HG03520 (cell line): ENCODE data around the gene SLC17A9.

Experiments
- ATAC-seq: cut with Tn5 transposase; IDR thresholded peaks from one replicate; pipeline ENCODE4 v1.9.1; 2021; ENCODE audit warnings: mild to moderate bottlenecking, moderate library complexity; ENCODE audit not compliant: unreplicated experiment

SLC17A9 gene

DNA sequence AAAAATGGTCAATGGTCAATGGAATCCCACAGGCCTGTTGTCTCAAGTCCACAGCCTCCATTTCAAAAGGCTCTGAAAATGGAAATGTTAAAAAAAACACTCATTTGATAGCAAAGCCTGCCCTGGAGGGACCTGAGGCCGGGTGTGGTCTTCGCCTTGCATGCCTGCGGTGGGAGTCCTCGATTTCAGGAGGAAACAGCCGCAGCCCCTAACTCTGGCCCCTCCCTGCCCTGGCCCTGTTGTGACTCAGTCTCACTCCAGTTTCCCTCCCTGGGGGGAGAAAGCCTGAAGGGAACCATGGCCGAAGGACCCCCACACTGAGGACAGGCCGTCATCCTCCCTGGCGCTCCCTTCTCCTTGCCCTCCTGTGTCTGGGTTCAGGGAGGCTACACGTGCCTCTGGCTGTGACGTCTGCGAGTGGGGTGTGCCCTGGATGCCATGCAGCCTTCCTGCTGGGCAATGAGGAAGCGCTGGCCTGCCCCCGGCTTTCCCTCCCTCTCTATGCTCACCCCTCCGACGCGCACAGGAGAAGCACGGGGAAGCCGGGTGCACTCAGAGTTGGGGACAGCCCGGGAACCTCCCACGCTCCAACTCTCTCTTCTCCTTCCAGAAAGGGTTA, 45.0 kb downstream of the SLC17A9 start:
- no peak for ATAC-seq

DNA sequence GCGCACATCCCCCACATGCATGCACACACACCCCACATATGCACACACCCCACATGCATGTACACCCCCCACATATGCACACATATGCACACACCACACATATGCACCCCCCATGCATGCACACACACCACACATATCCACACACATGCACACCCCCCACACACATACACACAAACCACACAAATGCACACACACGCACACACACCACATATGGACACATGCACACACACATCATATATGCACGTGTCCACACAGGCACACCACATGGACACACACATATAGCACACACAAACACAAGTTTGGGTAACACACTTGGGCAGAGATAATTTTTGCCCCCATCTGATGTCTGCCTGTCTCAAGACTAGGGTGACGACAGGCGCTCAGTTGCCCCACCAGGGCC, 45.9 kb downstream of the SLC17A9 start:
- no peak for ATAC-seq

DNA sequence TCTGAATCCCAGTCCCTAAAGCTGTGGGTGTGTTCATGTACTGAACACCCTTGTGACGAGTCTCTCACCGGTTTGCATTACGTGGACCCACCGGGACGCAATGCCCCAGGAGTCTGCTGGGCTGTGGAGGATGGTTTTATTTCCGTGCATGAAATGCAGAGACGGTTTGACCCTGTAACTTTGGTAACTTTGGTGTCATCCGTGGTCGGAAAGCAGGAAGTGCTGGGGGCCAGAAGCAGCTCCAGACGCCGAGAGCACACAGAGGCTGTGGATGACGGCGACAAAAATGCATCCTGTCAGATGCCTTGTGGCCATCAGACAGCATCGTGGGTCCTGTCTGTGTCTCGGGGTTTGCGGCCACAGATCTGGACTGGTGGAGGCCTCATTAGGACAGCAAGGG, 47.1 kb downstream of the SLC17A9 start:
- ATAC-seq, result no peak

DNA sequence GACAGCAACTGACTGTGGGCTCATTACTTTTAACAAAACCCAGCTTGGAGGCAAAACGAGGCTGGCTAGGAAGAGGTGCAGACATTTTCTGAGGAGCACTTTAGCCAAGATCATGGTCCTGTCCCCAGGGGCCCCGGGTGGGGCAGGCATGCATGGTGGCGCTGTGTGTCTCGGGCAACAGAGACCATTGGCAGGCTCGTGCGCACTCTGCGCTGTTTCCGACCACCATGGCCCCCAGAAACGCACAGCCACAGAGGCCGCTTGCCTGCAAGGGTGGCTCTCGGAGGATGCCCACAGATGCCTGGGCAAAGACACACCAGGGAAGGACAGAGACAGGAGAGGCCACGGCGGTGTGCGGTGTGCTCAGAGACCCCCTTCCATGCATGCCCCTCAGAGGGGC, 47.5 kb downstream of the SLC17A9 start:
- no peak for ATAC-seq

DNA sequence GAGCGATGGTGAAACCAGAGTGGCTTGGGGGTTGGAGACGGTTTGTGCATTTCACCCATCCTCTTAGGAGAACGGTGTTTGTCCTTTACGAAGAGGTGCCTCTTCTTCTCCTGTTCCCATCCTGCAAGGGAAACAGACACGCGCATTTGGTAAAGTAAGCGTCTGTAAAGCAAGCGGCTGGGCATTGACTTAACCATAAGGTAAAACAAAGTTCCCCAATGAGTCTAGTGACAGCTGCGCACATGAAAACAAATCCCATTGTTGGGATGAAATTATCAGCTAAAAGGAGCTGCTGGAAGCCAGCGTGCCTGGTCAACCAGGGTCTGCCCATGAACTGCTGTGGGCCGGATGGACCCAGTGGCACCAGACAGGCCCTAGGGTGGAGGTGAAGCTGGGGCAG, 48.4 kb downstream of the SLC17A9 start:
- ATAC-seq, result no peak

DNA sequence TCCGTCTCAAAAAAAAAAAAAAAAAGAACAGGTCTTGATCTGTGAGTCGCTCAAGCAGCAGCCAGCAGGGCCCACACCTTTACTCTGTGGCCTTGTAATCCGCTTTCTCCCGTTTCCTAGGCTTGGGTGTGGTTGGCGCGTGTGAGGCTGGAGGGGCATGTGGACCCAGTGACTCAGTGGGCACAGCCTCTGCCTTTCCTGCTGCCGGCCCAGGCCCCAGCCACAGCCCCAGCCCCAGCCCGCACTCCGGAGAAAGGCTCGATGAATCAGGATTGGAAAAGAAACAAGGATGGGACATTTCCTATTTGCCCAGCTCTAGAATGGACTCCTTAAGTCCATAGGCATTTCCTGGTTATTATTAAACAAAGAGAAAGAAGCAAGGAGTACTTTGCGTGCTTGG, 50.0 kb downstream of the SLC17A9 start:
- ATAC-seq, result no peak

DNA sequence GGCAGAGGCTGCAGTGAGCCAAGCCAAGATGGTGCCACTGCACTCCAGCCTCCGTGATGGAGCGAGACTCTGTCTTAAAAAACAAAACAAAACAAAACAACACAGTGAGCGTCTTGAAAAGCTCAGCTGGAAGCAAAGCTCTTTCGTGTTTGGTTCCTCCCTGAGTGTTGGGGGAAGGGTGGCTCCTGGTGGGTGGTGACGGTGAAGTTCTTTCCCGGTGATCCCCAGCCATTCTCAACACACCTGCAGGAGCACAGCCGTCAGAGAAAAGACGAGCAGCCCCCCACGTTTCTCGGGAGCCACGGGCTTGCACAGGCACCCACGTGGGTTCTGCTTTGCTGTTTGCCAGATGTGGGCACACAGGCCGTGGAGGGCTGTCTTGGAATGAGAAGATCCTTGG, 51.0 kb downstream of the SLC17A9 start:
- no peak for ATAC-seq

DNA sequence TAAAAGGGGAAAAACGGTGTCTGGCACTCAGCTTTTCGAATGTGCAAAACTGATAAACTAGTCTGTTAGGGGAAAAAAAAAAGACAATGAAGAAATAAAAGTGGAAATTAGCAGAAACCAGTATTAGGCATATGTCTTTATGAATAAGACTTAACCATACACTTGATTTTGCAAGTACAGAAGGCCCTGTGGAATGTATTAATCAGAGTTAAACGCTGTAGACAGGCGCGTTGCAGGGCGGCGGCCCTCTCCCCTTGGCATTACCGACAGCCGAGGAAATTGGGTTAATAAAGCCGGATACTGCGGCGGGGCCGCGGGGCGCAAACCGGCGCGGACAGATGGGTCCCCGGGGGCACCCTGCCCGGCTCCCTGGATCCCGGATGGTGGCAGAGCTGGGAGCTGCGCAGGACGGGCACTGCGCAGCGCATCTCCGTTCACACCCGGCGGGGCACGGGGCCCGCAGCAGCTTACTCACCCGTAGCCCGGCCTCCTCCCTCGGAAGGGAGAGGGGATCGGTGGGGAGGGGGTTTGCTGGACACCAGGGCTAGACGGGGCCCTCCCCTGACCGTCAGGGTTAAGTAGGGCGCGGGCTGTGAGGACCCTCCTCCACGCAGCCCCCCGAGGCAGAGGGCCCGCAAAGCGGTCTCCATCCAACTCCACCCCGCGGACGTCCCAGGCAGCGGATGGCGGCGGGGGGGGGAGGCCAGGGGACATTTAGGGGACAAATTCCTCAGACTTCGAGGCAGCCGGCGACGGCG, 52.3 kb downstream of the SLC17A9 start:
- ATAC-seq, result no peak

DNA sequence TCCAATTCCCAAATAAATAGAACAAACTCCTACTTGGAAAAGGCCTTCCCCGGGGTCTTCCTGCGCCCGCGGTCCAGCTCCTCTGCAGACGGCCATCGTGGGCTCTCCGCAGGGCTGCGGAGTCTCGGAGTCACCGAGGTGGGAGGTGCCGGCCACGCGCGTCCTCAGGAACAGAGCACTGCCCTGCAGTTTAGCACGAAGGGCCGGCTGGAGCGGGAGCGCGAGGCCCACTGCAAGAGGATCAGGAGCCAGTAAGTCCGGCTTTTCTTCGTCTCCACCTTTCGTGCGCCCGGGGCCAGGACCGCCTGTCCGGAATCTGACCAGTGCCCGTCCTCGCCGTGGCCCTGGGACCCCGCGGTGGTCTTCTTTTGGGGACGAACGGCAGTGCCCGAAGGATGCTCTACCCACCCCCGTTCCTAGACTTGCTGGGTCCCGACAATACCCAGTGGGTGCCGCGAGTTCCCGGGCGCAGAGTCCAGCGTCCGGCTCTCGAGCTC, 52.9 kb downstream of the SLC17A9 start:
- no peak for ATAC-seq

DNA sequence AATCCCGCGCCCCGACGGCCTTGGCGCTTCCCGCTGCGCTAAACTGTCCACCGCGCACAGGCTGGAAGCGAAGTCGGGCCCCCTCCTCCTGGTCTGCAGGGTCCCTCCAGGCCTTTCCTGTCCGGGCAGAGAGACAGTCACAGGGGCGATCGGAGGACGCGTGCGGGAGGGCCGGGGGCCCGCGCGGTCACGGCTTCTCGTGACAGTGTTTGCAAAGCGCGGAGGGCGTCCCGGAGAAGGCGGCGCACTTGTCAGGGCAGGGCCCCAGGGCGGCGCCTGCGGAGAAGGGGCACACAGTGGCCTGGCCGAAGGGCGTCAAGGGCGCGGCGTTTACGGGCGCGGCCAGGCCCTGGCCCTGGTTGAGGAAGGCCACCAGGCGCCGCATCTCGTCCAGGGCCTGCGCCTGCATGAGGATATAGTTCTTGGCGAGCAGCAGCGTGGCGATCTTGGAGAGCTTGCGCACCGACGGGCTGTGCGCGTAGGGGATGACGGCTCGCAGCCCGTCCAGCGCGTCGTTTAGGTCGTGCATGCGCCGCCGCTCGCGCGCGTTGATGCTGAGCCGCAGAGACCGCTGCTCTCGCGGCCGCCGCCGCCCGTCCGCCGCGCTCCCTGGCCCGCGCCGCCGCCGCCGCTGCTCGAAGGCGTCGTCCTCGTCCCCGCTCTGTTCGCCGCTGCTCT, 53.5 kb downstream of the SLC17A9 start:
- ATAC-seq, result no peak

DNA sequence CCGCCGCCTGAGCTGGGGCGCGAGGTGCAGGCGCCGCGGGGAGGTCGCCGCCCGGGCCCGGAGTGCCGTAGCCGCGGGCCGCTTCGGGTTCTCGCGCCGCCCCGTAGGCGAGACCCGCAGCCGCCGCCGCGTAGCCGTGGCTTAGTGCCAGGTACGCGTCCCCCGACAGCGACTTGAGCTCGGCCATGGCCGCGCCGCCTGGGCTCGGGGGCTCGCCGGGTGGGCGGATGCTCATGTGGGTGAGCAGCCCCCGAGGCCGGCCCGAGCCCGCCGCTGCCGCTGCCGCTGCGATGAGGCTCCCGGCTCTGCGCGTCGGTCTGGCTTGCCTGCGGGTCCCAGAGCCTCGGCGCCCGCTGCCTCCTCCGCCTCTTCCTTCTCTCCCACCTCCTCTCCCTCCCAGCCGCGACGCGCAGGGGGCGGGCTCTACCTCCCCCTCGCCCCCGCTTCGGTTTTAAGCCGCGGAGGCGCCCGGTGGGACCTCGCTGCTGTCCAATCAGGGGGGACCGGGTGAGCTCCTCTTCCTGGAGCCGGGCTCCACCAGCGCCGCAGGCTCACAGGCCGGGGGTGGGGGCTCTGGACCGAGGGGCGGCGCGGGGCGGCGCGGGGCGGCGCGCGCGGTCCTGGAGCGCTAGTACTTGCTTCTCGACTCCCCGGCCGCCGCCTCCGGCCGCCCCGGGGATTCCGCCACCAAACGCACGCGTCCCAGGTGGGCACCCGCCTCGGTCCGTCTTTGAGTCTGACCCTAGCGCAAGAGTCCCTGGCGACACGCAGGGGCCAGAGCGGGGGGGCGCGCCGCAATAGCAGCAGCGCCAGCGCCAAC, 54.2 kb downstream of the SLC17A9 start, which contains the start of gene BHLHE23:
Gene BHLHE23, minus strand, starts transcription at position 425 of the 820 bp plus-strand sequence. Its CDS starts 190 bp downstream, at position 235.
- no peak for ATAC-seq

DNA sequence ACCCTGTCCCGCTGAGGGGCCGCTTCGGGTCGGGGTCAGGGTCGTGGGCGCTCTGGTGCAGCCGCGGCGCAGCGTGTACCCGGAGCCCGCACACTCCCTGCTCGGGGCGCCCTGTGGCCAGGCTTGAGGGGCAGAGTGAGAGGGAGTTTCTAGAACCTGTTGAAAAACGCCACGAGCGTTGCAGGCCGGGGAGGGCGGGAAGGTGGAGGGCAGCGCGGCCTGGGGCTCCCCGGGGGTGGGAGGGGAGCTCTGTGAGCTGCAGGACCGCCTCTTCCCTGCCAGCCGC, 54.8 kb downstream of the SLC17A9 start:
- no peak for ATAC-seq

DNA sequence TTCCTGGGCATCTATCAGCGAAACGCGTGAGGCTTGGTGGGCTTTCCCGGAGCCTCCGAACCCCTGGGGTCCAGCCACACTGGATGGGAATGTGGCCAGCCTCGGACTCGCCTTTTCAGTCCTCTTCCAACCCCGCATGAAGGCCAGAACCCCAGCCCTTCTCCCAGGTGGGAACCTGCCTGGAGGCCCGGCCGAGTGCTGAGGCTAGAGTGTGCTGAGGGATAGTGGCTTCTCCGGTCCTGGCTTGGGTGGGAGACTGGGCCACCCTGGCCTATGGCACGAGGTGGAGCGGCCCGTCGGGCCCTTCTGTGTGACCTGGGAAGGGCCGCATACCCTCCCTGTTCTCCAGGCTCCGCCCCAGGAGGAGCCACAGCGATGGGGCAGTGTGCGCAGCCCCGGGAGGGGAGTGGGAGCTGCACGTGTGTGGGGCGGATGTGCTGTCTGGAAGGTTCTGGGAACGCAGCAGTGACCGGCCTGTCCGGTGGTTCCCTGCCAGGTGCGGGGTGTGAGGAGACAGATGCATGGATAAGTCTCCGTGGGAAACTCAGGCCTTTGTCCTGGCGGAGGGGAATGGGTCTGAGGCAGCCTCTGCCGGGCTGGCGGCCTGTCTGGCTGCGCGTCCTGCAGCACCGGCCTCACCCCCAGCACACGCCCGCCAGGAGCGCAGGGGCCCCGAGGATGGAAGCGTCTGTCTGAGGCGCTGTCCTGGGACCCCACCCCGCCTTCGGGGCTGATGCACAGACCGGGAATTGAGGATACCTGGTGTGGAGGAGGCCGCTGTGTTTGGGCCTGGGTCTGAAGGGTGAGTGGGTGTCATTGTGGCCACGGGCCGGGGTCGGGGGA, 55.4 kb downstream of the SLC17A9 start:
- no peak for ATAC-seq

DNA sequence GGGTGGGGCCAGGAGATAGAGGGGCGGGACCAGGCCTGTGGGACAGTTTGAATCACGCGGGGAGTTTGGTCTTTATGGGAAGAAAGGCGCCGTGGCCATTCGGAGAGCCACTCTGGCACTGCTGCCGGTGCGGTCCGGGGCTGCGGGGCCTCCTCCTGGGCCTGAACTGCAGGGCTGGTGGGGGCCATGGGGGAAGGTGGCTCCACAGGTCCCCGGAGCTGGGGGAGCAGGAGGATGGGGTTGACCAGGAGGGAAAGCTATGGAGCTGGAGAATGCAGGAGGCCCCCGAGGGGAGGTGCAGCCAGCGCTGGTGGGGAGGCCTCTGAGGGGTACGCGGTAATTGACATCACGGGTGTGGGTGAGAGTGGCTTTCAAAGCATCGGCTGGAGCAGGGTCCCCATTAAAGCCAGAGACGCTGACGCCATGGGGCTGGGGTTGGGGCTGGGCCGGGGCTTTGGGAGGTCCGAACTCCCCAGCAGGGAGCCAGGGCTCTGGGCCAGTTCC, 56.1 kb downstream of the SLC17A9 start:
- ATAC-seq, result no peak

DNA sequence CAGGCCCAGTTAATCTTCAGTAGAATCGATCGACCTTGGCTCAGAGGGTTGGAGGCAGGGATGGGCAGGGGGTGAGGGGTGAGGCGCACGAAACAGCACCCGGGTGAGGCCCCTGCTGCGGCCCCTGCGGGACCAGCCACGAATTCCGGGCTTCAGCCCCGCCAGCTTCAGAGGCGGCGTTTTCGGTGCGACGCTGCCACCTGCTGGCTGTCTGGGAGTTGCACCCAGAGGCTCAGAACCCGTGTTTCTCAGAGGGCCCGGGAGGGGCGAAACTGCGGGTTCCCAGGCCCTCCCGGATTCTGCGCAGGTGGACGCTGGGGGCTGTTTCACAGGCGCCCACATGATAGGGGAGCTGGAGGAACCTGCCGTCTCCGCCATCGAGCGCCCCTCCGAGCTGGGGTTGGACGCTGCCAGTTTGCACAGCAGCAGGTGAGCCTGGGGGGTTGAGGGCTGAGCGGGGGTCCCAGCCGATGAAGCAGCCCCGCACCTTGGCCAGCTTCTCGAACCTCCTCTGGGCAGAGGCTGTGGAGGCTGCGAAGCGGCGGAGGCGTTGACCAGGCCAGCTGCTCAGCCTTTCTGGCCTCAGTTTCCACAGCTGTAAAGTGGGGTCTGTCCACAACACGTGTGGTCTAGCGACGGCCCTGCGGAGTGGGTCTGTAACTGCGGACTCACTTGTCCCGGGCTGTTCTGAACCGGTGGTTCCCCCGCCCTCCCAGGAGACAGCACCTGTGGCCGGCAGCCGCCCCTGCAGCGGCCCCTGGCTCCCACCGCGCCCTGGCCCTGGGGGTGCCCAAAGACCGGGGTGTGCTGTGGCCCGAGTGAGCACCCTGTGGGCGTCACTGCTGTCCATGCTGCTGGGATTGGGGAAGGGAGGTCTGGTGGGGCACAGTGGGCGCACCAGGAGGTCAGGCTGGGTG, 56.8 kb downstream of the SLC17A9 start:
- peak; percentile 46 for ATAC-seq

DNA sequence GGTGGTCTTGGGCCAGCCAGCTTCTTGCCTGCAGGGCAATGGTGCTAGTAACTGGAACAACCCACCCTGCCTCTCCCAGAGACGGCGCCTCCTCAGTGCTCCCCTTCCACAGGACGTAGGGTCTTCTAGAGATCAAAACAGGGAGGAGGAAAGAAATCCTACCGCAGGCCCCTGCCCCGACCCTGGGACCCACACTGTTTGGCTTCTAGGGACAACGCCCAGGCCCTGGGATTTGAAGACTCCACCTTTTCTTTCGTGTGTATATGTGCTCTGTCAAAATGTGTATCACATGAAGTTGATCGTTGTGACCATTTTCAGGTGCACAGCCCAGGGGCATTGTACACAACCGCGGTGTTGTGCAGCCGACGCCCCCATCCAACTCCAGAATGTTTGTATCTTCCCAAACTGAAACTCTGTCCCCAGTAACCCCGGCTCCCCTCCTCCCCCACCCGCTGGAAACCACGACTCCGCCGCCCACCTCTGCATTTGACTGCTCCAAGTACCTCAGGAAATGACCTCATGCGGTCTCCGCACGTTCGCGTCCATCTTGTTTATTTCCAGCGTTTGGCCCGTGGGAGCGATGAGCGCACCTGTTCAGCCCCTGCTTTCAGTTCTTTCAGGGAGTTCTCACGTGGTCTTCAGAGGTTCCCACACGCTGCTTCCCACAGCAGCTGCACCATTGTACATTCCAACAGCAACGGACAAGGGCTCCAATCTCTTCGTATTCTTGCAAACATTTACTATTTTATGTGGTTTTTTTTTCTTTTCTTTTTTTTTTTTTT, 57.7 kb downstream of the SLC17A9 start:
- ATAC-seq, result peak; percentile 53

DNA sequence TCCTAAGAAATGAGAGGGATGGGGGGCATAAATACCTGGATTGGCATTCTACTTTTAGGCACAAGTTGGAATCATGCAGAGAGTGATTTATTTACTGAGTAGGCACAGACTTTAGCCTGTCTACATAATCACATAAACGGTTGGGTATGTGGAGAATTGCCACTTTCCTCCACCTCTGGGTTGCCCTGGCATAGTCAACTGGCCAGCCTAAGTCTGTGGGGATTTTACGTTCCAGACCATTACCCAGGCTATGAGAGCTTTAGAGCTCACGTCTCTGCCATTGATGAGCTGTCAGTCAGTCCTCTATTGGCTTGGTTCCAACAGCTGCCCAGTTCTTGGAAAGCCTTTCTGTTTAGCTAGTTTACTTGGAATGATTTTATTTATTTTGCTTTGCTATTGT, 59.3 kb downstream of the SLC17A9 start:
- ATAC-seq, result no peak

DNA sequence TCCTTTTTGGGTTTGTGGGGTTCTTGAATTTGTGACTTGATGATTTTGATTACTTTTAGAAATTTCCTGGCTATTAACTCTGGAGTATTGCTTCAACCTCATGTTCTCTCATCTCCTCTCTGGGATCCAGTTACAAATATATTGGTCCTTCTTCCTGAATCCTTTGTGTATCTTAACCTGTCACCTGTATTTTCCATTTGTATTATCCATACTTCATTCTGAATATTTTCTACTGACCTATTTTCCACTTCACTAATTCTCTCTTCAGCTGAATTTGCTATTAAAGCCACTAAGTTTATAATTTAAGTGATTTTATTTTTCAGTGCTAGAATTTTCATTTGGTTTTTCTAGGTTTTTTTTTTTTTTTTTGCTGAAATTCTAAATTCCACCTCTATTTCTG, 60.7 kb downstream of the SLC17A9 start:
- no peak for ATAC-seq
